ENCODE data around the gene LMNB1.
"Not testable (repeated sequence)": the region's sequence is repeated elsewhere in the genome, so short reads cannot be mapped to it uniquely, and the experiment has no call there.

DNA sequence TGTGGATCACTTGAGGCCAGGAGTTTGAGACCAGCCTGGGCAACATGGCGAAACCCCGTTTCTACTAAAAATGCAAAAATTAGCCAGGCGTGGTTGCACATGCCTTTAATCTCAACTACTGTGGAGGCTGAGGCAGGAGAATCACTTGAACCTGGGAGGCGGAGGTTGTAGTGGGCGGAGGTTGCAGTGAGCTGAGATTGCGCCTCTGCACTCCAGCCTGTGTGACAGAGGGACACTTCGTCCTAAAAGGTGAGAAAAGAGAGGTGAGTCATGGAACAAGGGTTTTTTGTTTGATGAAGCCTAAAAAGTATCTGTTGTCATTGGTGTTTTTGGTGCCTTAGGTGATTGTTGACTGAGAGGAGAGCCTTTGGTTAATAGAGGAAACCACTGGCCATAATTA lies 11.5 kb downstream of the LMNB1 start:
- TF ChIP-seq, protein P1, sequence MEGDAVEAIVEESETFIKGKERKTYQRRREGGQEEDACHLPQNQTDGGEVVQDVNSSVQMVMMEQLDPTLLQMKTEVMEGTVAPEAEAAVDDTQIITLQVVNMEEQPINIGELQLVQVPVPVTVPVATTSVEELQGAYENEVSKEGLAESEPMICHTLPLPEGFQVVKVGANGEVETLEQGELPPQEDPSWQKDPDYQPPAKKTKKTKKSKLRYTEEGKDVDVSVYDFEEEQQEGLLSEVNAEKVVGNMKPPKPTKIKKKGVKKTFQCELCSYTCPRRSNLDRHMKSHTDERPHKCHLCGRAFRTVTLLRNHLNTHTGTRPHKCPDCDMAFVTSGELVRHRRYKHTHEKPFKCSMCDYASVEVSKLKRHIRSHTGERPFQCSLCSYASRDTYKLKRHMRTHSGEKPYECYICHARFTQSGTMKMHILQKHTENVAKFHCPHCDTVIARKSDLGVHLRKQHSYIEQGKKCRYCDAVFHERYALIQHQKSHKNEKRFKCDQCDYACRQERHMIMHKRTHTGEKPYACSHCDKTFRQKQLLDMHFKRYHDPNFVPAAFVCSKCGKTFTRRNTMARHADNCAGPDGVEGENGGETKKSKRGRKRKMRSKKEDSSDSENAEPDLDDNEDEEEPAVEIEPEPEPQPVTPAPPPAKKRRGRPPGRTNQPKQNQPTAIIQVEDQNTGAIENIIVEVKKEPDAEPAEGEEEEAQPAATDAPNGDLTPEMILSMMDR (IDR thresholded peaks at IDR 0.05) = not testable (repeated sequence)
- TF ChIP-seq POLR2A, POLR2AphosphoS5 (IDR thresholded peaks at IDR 0.05): not testable (repeated sequence)
